Measurements from ENCODE around the gene APH1B. TPM values are rescaled to one million over a fixed set of nuclear protein-coding genes. Genes with fewer than 3 reads are reported as not detected.

Gene APH1B
- total and polyA plus RNA-seq, 7 donors: 1.2 to 7.0 (median 3.8) TPM

DNA sequence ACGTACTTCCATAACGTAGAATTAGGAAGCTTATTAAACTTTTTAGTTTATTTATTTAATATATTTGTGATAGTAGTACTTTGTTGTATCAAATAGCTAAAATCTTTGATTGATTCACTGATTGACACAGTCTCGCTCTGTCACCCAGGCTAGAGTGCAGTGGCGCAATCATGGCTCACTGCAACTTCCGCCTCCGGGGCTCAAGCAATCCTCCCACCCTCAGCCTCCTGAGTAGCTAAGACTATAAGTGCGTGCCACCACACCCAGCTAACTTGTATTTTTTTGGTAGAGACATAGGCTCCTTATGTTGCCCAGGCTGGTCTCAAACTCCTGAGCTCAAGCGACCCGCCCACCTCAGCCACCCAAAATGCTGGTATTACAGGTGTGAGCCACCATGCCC is 5.7 kb downstream of the APH1B start:
- intact Hi-C loops (cut with DNase I): no loop called here
- no peak overlapping the region for H3K27ac ChIP-seq
- peaks cover 2 to 34% of the 10 kb centered on the region in 2 donors for H3K36me3 ChIP-seq (ENCODE audit: insufficient read depth in 1 of 2, low read depth in 1 of 2)
- DNase-seq (peak in 1 of 2 donors; percentile 66), ATAC-seq (no peak)
- H3K9me3 ChIP-seq: no peaks in the 10 kb centered on the region
- TF ChIP-seq CTCF (IDR thresholded peaks at IDR 0.05): no peak
- 88 to 90% (median 89%) methylated on average over 9 of the region's 9 CpGs for WGBS, 3 donors
- no peaks in the 10 kb centered on the region for H3K27me3 ChIP-seq (ENCODE audit: insufficient read depth in 3 of 3, low read length in 2 of 3)
- H3K4me3 ChIP-seq: no peak overlapping the region
- H3K4me1 ChIP-seq: no peaks in the 10 kb centered on the region

GRCh38 chr15:63284335-63284734 is 6.9 kb downstream of the APH1B start:
- Histone ChIP-seq H3K27me3 (ENCODE audit: insufficient read depth in 3 of 3, low read length in 2 of 3) (no peaks in the 10 kb centered on the region), H3K27ac (no peak overlapping the region), H3K4me1 (no peaks in the 10 kb centered on the region), H3K9me3 (no peaks in the 10 kb centered on the region), H3K4me3 (no peak overlapping the region), H3K36me3 (ENCODE audit: insufficient read depth in 1 of 2, low read depth in 1 of 2) (peaks cover 2 to 34% of the 10 kb centered on the region in 2 donors)
- TF ChIP-seq CTCF (IDR thresholded peaks at IDR 0.05): no peak
- intact Hi-C loops (cut with DNase I): no loop called here
- ATAC-seq: no peak
- no peak for DNase-seq
- 93 to 97% (median 94%) methylated on average over 6 of the region's 6 CpGs for WGBS, 3 donors

GRCh38 chr15:63287109-63287508 is 9.7 kb downstream of the APH1B start:
- intact Hi-C loops (cut with DNase I): no loop called here
- H3K9me3 ChIP-seq: no peaks in the 10 kb centered on the region
- no peaks in the 10 kb centered on the region for H3K27me3 ChIP-seq (ENCODE audit: insufficient read depth in 3 of 3, low read length in 2 of 3)
- DNase-seq (no peak), ATAC-seq (no peak)
- WGBS, 3 donors: 73 to 83% (median 76%) methylated on average over 2 of the region's 2 CpGs
- no peak overlapping the region for H3K27ac ChIP-seq
- TF ChIP-seq CTCF (IDR thresholded peaks at IDR 0.05): no peak
- peaks cover 7% of the 10 kb centered on the region for H3K4me1 ChIP-seq
- H3K4me3 ChIP-seq: no peak overlapping the region
- H3K36me3 ChIP-seq (ENCODE audit: insufficient read depth in 1 of 2, low read depth in 1 of 2): peaks cover 2 to 32% of the 10 kb centered on the region in 2 donors

DNA sequence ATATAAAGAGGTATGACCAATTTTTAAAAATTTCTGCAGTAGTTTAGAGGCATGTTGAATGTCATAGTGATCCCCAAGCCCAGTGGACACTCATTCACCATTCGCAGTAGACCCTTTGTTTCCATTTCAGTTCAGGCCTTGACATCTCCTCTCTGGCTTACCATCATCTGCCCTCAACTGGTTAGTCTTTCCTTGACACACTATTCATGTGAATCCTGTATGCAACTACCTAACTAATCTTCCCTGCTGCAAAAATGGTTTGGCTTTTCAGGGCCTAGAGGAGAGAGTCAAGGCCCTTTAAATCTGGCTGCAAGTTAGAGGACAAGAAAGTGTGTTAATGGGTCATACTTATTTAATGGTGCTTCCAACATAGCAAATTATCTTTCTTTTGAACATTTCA is 10.9 kb downstream of the APH1B start:
- DNase-seq (no peak), ATAC-seq (peak in 1 of 4 donors; percentile 21)
- Histone ChIP-seq H3K4me1 (peaks cover 7% of the 10 kb centered on the region), H3K27me3 (ENCODE audit: insufficient read depth in 3 of 3, low read length in 2 of 3) (no peaks in the 10 kb centered on the region), H3K9me3 (no peaks in the 10 kb centered on the region), H3K36me3 (ENCODE audit: insufficient read depth in 1 of 2, low read depth in 1 of 2) (peaks cover 2 to 39% of the 10 kb centered on the region in 2 donors), H3K27ac (no peak overlapping the region), H3K4me3 (no peak overlapping the region)
- intact Hi-C loops (cut with DNase I): loop anchor here in 1 of 2 donors (1.0 kb wide), 1 partner anchor 115 kb away; no protein-coding TSS in a partner anchor
- no peak for TF ChIP-seq CTCF (IDR thresholded peaks at IDR 0.05)
- 78 to 89% (median 84%) methylated on average over 1 of the region's 1 CpG for WGBS, 3 donors

DNA sequence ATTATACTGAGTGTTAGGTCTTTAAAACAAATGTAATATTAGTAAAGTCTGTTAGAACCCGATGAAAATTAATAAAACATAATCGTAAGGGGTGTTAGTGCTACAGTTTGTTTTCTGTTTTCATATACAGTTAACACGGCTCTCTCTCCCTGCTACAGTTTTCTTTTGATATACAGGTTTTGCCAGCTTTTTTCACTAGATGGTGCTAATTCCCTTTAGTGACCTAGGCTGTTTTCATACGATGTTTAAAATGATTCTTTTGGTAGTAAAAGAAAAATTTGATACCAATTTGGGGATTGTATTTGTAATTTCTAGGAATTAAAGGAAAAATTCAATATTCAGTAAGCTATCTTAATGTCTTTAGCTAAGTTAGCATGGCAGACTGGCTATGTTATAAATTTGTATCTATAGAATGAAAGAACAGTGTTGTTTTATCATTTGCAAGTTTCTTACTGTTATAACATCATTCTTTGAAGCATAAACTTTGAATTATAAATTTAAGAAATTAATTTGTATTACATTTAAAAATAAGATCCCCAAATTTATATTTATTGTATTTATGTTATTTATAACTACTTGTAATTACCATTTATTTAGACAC is 11.5 kb downstream of the APH1B start:
- Histone ChIP-seq H3K27ac (no peak overlapping the region), H3K27me3 (ENCODE audit: insufficient read depth in 3 of 3, low read length in 2 of 3) (no peaks in the 10 kb centered on the region), H3K4me3 (no peak overlapping the region), H3K36me3 (ENCODE audit: insufficient read depth in 1 of 2, low read depth in 1 of 2) (peaks cover 2 to 39% of the 10 kb centered on the region in 2 donors), H3K9me3 (no peaks in the 10 kb centered on the region), H3K4me1 (peaks cover 7% of the 10 kb centered on the region)
- peak; percentile 71 for TF ChIP-seq CTCF (IDR thresholded peaks at IDR 0.05)
- ATAC-seq (peak in 2 of 4 donors; percentile 66 to 80), DNase-seq (no peak)
- WGBS, 3 donors: 3 to 5% (median 4%) methylated on average over 4 of the region's 4 CpGs
- intact Hi-C loops (cut with DNase I): loop anchor here in 1 of 2 donors (1.0 kb wide), 1 partner anchor 114 kb away; no protein-coding TSS in a partner anchor

Measured in psoas muscle (tissue), 8 donors.